HG03439 (cell line): ENCODE results near the gene FASTKD2.

Experiments
- ATAC-seq: cut with Tn5 transposase; IDR thresholded peaks from one replicate; pipeline ENCODE4 v1.9.1; 2021; ENCODE audit warnings: mild to moderate bottlenecking, moderate library complexity; ENCODE audit not compliant: unreplicated experiment

The FASTKD2 gene

DNA sequence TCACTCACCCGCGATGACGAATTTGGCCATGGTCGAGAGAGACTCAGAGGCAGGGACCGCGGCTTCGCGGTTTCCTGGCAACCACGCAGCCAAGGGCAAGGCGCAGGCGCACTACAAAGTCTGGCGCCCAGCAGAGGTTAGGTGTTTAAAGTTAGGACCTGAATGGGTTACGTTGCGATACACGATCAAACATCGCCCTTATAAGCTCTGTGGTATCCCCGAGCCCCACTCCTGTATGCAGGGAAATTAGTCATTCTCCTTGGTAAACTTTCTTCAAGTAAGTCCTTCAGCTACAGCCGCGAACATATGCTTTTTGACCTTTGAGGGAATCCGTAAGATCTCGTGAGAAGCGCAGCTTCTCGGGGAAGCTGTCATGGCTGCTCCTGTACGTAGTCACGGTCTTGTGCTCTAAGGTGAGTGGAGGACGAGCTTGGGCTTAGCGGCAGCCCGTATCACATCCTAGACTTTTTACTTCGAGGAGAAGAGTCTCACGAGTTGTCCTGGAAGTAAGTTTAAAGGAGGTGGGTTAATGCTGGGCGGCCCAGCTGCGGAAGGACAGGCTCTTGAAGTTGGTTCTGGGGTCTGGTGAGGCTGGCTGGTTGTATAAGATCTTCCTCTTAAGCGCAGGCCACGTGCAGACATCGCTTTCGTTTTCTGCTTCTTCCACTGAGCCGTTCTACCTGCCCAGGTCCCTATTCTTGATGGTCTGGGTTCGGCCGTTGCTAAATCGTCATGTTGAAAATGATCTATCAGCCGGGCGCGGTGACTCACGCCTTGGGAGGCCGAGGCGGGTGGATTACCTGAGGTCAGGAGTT, at the start of gene FASTKD2, which contains the start of gene MDH1B:
Gene FASTKD2, plus strand, starts transcription at position 365 of the 815 bp plus-strand sequence. CDS start 1,088 bp downstream, outside the sequence.
Gene MDH1B, minus strand, starts transcription at position 87 of the 815 bp plus-strand sequence. Its CDS starts 57 bp downstream, at position 30.
- peak; percentile 95 for ATAC-seq

GRCh38 chr2:206716623-206717022, 48.8 kb upstream of the FASTKD2 start:
- no peak for ATAC-seq

GRCh38 chr2:206718296-206718695, 47.1 kb upstream of the FASTKD2 start, which contains the start of gene DYTN:
TSS of gene DYTN (minus strand) at chr2:206718396. CDS start at chr2:206718279, 117 bp downstream.
- no peak for ATAC-seq

DNA sequence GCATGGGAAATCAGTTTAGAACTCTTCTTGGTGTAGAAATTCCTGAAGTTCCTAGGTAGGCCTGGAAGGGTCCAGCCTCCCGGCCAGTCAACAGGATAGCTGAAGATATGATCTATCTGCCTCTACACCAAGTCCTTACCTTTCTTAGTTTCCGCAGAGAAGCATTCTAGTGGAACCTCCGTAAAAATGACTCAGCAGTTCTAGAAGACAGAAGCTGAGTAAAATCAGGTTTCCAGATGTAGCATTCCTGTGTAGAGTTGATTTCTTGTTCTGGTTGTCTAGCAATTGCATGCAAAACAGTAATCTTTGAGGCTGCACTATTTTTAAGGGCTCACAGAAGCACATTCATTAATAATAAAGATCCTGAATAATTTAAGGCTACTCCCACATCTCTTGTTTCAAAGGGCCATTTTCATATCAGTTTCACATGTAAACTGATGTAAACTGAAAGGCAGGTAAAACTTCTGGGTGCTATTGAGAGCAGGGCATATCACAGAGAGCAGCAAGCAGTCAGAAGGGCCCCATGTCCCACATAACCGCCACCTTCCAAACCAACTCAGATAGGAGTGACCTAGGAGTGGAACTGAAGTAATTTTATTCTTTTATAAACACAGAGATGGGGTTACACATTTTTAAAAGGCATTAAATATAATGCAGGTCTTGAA, 44.0 kb upstream of the FASTKD2 start:
- peak; percentile 52 for ATAC-seq

DNA sequence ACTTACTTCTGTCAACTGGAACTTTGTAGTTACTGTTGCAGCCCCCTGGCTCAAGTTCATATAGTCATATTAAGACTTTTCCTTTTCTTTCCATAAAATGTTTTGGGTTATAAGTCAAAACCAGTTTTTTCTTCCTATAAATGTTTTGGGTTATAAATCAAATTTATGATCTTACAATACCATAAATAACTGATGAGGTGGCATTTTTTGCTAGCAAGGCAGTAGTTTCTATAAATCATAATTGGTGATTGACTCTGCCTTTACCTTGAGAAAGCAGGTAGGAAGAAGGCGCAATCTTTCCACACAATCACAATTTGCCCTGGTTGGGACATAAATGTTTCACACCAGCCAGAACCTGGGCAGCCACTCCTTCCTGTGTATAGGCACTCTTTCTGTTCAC, 42.1 kb upstream of the FASTKD2 start:
- no peak for ATAC-seq

DNA sequence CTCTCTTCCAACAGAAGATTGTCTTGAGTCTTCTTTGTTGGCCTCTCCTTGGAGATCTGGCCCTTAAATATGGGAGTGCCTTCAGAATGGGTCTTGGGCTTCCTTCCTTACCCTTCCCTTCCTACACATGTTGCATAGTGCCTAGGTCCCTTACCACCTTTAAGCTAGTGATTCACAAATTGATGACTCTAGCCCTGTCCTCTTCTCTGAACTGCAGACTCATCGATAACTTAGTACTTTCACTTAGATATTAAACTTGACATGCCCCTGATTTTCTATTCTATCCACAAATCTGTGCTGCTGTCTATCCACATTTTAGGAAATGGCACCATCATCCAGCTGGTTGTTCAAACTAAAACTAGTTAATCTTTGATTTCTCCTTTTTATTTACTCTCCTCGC, 38.1 kb upstream of the FASTKD2 start:
- no peak for ATAC-seq

DNA sequence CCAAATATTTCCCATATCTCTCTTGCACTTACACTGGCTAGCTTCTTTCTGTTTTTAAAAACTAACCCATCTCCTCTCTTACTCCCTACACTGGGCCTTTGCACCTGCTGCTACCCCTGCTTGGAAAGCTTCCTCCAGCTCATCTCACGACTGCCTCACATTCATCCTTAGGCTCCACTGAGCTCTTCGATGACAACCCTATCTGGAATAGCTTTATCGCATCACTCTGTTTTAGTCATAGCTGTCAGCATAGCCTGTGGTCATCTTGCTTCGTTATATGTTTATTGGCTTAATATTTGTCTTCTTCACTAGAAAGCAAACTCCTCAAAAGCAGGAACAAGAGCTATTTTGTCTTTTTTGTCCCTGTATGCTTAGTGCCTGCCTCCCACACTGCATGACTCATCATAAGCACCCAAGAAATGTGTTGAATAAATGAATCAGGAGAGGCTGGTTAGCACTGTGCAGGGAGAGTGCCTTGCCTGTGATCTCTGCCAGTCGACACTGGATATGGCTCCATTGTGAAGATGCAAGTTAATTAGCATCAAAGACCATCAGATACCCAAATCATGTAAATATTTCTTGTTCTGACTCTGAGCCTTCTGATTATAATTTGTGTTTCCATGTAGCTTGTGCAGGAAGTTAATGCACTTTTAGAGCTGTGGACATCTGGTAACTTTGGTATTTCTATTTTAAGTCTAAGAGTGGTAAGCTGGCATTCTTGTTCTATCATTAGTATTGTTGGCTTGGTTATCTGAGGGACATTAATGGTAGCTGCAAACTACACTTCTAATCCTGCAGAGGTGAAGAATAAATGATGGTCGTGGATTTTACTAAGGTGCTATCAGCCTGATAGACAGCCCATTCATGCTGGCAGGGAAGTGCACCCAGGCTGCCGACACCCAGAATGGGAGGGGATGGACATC, 36.9 kb upstream of the FASTKD2 start:
- ATAC-seq, result no peak

- ATAC-seq, result no peak
Measured at GRCh38 chr2:206733341-206733740, 32.1 kb upstream of the FASTKD2 start.

DNA sequence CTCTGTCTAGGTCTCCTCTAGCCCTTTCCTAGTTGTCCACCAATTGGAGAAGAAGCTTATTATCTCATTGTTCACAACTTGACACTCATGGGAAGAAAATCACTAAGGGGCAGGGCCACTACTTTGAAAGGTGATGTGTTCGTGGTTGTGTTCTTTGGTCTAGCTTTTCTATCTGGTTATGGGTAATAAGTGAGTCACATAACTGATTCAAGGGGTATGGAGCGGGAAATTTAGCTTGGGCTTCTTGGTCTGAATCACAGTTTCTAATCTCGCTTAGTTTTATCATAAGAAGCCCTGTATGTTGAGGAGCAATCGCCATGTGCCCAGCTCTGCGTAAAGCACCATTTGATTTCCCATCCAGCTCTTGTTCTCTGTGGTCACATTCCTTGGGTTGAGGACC, 28.5 kb upstream of the FASTKD2 start:
- no peak for ATAC-seq

GRCh38 chr2:206739271-206739670, 26.1 kb upstream of the FASTKD2 start:
- no peak for ATAC-seq

DNA sequence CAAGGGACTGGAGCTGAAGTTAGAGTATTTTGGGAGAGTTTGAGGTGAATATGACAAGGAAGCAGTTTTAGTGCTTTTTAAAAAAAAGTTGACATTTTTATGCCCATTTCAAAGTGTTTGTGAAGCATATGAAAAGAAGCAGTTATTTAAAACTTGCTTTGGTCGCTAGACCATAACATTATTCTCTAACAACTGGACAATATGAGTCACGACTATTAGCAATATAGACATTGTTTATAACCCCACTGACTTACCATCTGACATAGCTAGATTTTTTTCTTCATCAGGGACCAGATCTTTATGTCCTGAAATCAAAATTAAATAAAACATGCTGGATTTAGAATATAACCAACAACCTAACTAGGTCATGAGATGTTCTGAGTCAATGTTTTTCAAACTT, 24.6 kb upstream of the FASTKD2 start:
- ATAC-seq, result no peak

DNA sequence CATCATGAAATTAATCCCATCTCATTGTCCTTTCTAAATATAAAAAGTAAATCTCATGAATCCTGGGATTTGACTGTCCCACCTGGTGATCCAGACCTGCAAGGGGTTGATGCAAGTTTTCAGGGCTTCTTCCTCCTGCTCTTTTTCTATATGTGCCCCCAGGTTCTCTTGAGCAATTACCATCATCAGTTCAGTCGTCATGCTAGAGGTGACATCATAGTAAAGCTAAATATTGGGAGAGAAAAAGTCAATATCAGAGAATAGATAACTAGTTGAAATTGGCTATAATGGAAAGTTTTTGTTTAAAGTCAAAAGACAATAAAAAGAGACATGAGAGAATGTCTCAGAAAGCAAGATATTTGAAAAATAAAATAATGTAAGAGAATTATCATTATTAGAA, 8.6 kb upstream of the FASTKD2 start:
- no peak for ATAC-seq

DNA sequence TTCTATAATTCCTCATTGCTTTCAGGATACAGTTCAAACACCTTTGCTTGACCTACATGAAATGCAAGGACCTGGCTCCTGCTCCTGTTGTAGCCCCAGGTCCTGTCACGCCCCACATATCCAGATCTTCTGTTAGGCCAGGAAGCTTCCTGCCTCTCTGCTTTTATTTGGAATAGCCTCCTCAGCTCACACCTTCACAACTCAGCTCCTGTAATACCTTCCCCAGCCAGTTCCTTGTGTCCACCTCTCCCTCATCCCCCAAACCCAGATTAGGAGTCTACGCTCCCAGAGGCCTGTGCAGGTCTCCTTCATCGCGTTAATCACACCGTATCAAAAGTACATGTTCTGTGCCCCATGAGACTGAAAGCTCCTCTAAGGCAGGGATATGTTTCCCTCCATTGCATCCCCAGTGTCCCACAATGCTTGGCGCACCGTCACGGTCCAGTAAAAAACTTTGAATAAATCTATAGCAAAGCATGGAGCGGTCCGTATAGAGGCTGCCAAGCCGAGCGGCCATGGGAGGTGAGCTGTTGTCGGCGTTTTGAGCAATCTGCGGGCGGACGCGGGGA, 649 bp upstream of the FASTKD2 start:
- no peak for ATAC-seq

- ATAC-seq, result no peak
Measured at GRCh38 chr2:206766057-206766930, 888 bp downstream of the FASTKD2 start.

GRCh38 chr2:206774871-206775270, 9.5 kb downstream of the FASTKD2 start:
- ATAC-seq, result no peak

GRCh38 chr2:206776432-206776831, 11.0 kb downstream of the FASTKD2 start:
- ATAC-seq, result no peak

DNA sequence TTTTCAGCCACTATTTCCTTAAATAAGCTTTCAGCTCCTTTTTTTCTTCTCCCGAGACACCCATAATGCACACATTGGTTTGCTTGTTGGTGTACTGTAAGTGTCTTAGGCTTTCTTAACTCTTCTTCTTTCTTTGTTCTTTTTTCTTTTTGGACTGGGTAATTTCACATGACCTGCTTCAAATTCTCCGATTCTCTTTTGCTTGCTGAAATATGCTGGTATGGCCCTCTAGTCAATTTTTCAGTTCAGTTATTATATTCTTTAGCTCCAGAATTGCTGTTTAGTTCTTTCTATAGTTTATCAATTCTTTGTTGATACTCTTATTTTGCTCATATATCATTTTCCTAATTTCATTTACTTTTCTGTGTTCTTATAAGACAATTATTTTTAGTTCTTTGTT, 15.3 kb downstream of the FASTKD2 start:
- ATAC-seq, result no peak

- no peak for ATAC-seq
Measured at GRCh38 chr2:206783718-206784117, 18.3 kb downstream of the FASTKD2 start.

- no peak for ATAC-seq
Measured at GRCh38 chr2:206784559-206785353, 19.4 kb downstream of the FASTKD2 start.
